Measurements from ENCODE around the gene NEDD8. TPM values are rescaled to one million over a fixed set of nuclear protein-coding genes. Genes with fewer than 3 reads are reported as not detected.

Gene NEDD8
- total and polyA plus RNA-seq, 2 experiments from 2014 or later = 130 to 418 TPM

DNA sequence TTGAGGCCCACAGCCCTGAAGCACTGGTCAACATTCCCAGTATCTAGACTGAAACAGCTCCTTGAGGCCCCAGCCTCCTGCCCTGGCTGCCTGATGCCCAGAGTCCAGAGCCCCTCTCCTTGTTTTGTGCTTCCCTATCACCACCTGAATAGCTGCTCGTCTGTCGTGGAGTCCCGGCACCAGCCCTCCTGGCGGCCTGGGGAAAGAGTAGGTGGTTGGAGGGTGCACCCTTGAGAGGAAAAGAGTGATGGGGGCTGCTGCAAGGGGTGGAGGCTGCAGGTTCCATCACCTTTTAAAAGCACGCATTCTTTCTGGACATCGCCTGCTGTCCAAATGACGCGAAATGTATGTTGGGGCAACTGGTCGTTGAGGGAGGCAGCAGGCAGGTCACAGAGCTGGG is 36.1 kb upstream of the NEDD8 start:
- no peaks in the 10 kb centered on the region for H3K27me3 ChIP-seq (ENCODE audit: insufficient read depth)
- H4K20me1 ChIP-seq (replicated peaks; ENCODE audit: insufficient read depth) = no peaks in the 10 kb centered on the region
- H3F3A ChIP-seq (replicated peaks; ENCODE audit: low read depth) = peaks cover 11% of the 10 kb centered on the region; the same call in 1 of the 2 replicates
- H3K36me3 ChIP-seq (ENCODE audit: insufficient read depth) = no peaks in the 10 kb centered on the region
- no peaks in the 10 kb centered on the region; the same call in 1 of the 2 replicates for H3K79me2 ChIP-seq (replicated peaks; ENCODE audit: insufficient read depth)
- no peak for DNase-seq (ENCODE audit: low spot score)
- ATAC-seq = no peak
- Mint-ChIP-seq H3K36me3 (ENCODE audit: low read depth) (peaks cover 6% of the 10 kb centered on the region; the same call in 2 of the 3 replicates), H3K4me1 (peaks cover 14% of the 10 kb centered on the region), H3K27ac (no peak overlapping the region), H3K4me3 (no peak overlapping the region), H3K27me3 (ENCODE audit: insufficient read depth, low read depth, poor library complexity) (peaks cover 7% of the 10 kb centered on the region), H3K9me3 (no peaks in the 10 kb centered on the region; the same call in 2 of the 3 replicates)
- TF ChIP-seq CTCF (conservative IDR thresholded peaks at IDR 0.05; ENCODE audit: low read depth in 2 of 2) (no peak), POLR2AphosphoS5 (IDR thresholded peaks at IDR 0.05; ENCODE audit: low read depth) (no peak), ETS1 (IDR thresholded peaks at IDR 0.05) (no peak), ZNF331 (CRISPR knock-in tag; IDR thresholded peaks at IDR 0.05; ENCODE audit: low read depth) (no peak), ZNF114 (CRISPR knock-in tag; IDR thresholded peaks at IDR 0.05) (no peak), JUNB (IDR thresholded peaks at IDR 0.05; ENCODE audit: unreplicated experiment) (no peak), ZNF462 (CRISPR knock-in tag; IDR thresholded peaks at IDR 0.05) (no peak)
- H3K9me2 ChIP-seq (ENCODE audit: insufficient read depth) = no peaks in the 10 kb centered on the region
- no peak overlapping the region for H2AFZ ChIP-seq
- no peak overlapping the region for H3K4me2 ChIP-seq
- H3K4me1 ChIP-seq (ENCODE audit: insufficient read depth) = peaks cover 11% of the 10 kb centered on the region
- no peak overlapping the region for H3K4me3 ChIP-seq
- H3K27ac ChIP-seq (ENCODE audit: low read depth) = no peak overlapping the region

Measured in GM23338 (cell line).